SK-N-SH treated with all-trans-retinoic acid at 6 μM for 48 hours (cell line): ENCODE results near the gene FGGY.

Source experiments
- ESRRG ChIP-seq: fragments of 250-450 bp; sonication (Bioruptor Pico); IDR thresholded peaks from 2 replicates; pipeline ENCODE4 v1.6.1; 2021; ENCODE audit warnings: mild to moderate bottlenecking
- ISL1 ChIP-seq: fragments of 250-450 bp; sonication (Bioruptor Pico); IDR thresholded peaks from 2 replicates; pipeline ENCODE4 v2.1.2; 2022; ENCODE audit warnings: mild to moderate bottlenecking, moderate library complexity
- RARB ChIP-seq: fragments of 250-450 bp; sonication (Bioruptor Pico); IDR thresholded peaks from 2 replicates; pipeline ENCODE4 v1.8.0; 2021; ENCODE audit warnings: mild to moderate bottlenecking, moderate library complexity
- TCF4 ChIP-seq: fragments of 250-450 bp; sonication (Bioruptor Pico); IDR thresholded peaks from 2 replicates; pipeline ENCODE4 v1.8.0; 2021; ENCODE audit warnings: mild to moderate bottlenecking, moderate library complexity, borderline replicate concordance
- TOX ChIP-seq: fragments of 250-450 bp; sonication (Bioruptor Pico); IDR thresholded peaks from 2 replicates; pipeline ENCODE4 v1.8.0; 2021; ENCODE audit warnings: mild to moderate bottlenecking, moderate library complexity, borderline replicate concordance
- TF ChIP-seq, protein P1 (sequence below): fragments of 250-450 bp; sonication (Bioruptor Pico); IDR thresholded peaks from 2 replicates; pipeline ENCODE4 v1.8.0; 2020; ENCODE audit warnings: mild to moderate bottlenecking, moderate library complexity, borderline replicate concordance

DNA sequence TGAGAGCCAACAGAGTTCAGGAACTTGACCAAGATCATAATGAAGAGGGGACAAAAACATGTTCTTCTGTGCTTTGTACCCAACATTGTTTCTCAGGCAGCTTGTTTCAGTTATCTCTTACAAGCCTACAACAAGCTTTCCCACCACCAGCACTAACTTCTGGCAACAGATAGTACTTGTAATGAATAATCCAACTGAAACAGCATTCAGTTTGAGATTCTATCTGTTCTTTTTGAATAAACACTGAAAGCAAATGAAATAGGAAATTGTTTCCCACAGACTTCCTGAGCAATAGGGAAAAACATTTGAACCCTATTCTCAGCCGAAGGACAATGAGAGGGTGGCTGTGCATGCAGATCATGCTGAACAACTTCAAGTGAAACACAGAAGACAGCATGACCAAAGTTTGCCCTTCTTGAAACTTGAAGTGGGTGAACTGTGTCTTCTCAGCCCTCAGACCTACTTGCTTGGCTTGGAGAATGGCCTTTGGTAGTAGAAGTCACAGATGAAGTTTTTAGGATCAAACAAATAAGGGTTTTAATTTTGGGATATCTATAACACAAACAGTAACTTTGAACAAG lies 506.7 kb downstream of the FGGY start:
- TF ChIP-seq ISL1 (no peak), RARB (no peak), ESRRG (CRISPR knock-in tag) (no peak), TCF4 (CRISPR knock-in tag) (no peak), TOX (CRISPR knock-in tag) (no peak)
- TF ChIP-seq, protein P1, sequence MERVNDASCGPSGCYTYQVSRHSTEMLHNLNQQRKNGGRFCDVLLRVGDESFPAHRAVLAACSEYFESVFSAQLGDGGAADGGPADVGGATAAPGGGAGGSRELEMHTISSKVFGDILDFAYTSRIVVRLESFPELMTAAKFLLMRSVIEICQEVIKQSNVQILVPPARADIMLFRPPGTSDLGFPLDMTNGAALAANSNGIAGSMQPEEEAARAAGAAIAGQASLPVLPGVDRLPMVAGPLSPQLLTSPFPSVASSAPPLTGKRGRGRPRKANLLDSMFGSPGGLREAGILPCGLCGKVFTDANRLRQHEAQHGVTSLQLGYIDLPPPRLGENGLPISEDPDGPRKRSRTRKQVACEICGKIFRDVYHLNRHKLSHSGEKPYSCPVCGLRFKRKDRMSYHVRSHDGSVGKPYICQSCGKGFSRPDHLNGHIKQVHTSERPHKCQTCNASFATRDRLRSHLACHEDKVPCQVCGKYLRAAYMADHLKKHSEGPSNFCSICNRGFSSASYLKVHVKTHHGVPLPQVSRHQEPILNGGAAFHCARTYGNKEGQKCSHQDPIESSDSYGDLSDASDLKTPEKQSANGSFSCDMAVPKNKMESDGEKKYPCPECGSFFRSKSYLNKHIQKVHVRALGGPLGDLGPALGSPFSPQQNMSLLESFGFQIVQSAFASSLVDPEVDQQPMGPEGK (CRISPR knock-in tag): no peak
